HepG2 (cell line): Measurements from ENCODE around the gene USH2A. TPM values are rescaled to one million over a fixed set of nuclear protein-coding genes. Genes with fewer than 3 reads are reported as not detected.
A peak's percentile ranks its signal among the peaks of the same experiment; 100 is the strongest.

ENCODE experiments used
- ATAC-seq: fragments of 200-7000 bp; cut with Tn5 transposase; 3 replicates; pipeline ENCODE4 v1.9.1; 2020; ENCODE audit warnings: mild to moderate bottlenecking, moderate library complexity
- BruUV-seq: library from RNA; stranded (reverse); fragments of 400-500 nt; replicated peaks from 2 replicates; lab custom pipeline; 2021; lab: Mats Ljungman, UMichigan
- CTCF ChIA-PET: fragments of 300-600 bp; formaldehyde crosslinking; extraction: SDS; loops from one replicate; lab custom pipeline; 2021; ENCODE audit warnings: low total read pairs, inconsistent platforms, low intra/inter-chr PET ratio; lab: Yijun Ruan, JAX
- POLR2A ChIA-PET: fragments of 350-600 bp; sonication (Branson Sonifier 250); formaldehyde crosslinking; loops from one replicate; lab custom pipeline; 2020; ENCODE audit warnings: antibody characterized with exemption, inconsistent platforms; lab: Yijun Ruan, JAX
- DNase-seq: peaks from one replicate; pipeline ENCODE4 v3.0.0-alpha.2; 2015; ENCODE audit warnings: low spot score
- FAIRE-seq: peaks from 3 replicates; lab custom pipeline; 2011; peaks lifted over from hg19 to GRCh38; lab: Jason Lieb, UNC
- H2AFZ ChIP-seq: one replicate; pipeline ENCODE4 v1.6.1; 2011; ENCODE audit warnings: low read length, inconsistent platforms
- H3K27ac ChIP-seq: fragments of 300-600 bp; 3 replicates; pipeline ENCODE4 v1.8.0; 2011; ENCODE audit warnings: mixed run types, mild to moderate bottlenecking, mixed read lengths, low read length, inconsistent platforms; ENCODE audit not compliant: insufficient read depth; ENCODE audit errors: extremely low read length
- H3K27me3 ChIP-seq, 2 experiments: fragments of 200-600 bp in 1 of 2; 2 replicates in 1 of 2; 3 replicates in 1 of 2; pipeline versions ENCODE4 v1.6.0 to v1.8.0; 2011; ENCODE audit warnings: low read length in 2 of 2, mild to moderate bottlenecking in 2 of 2, moderate library complexity in 2 of 2, inconsistent platforms in 1 of 2; ENCODE audit not compliant: insufficient read depth in 2 of 2, control insufficient read depth in 1 of 2
- H3K36me3 ChIP-seq, 2 experiments: fragments of 200-600 bp in 1 of 2; replicated peaks in 1 of 2; 2 replicates in 1 of 2; 3 replicates in 1 of 2; pipeline versions ENCODE4 v1.5.1 to v1.8.0; 2011; ENCODE audit warnings: low read length in 2 of 2, inconsistent platforms in 1 of 2; ENCODE audit not compliant: insufficient read depth in 2 of 2, control insufficient read depth in 1 of 2
- H3K4me1 ChIP-seq: 2 replicates; pipeline ENCODE4 v1.5.1; 2012; ENCODE audit warnings: low read length, inconsistent platforms; ENCODE audit not compliant: insufficient read depth
- H3K4me2 ChIP-seq: 2 replicates; pipeline ENCODE4 v1.6.0; 2011; ENCODE audit warnings: low read depth, low read length, inconsistent platforms
- H3K4me3 ChIP-seq, 3 experiments: fragments of 200-600 bp in 1 of 3; sonication (generic), shearing (Covaris generic) in 1 of 3; replicated peaks in 1 of 3; 2 replicates each; pipeline ENCODE4 v1.5.1; 2011 to 2016; ENCODE audit warnings: low read length in 3 of 3, inconsistent platforms in 2 of 3, low read depth in 2 of 3, mild to moderate bottlenecking in 2 of 3, control low read depth in 1 of 3, mixed read lengths in 1 of 3; ENCODE audit not compliant: insufficient read depth in 1 of 3
- H3K79me2 ChIP-seq: one replicate; pipeline ENCODE4 v1.6.1; 2011; ENCODE audit warnings: low read length, inconsistent platforms; ENCODE audit not compliant: insufficient read depth
- H3K9ac ChIP-seq: 2 replicates; pipeline ENCODE4 v1.6.0; 2011; ENCODE audit warnings: mild to moderate bottlenecking, low read depth, low read length, inconsistent platforms; ENCODE audit not compliant: insufficient read depth
- H3K9me3 ChIP-seq: 2 replicates; pipeline ENCODE4 v1.5.1; 2012; ENCODE audit warnings: mild to moderate bottlenecking, low read length
- H4K20me1 ChIP-seq: 2 replicates; pipeline ENCODE4 v1.6.0; 2011; ENCODE audit warnings: inconsistent platforms, mild to moderate bottlenecking, low read length, moderate library complexity; ENCODE audit not compliant: insufficient read depth
- GABPB1 ChIP-seq: IDR thresholded peaks from 2 replicates; pipeline ENCODE4 v1.6.1; 2016; ENCODE audit warnings: mild to moderate bottlenecking, missing genetic modification reagents, moderate library complexity, missing compliant biosample characterization
- HNF4G ChIP-seq, 2 experiments: sonication (generic) in 1 of 2; formaldehyde crosslinking in 1 of 2; IDR thresholded peaks; 2 replicates each; pipeline versions ENCODE4 v1.4.0 to v1.6.1; 2011 to 2020; ENCODE audit warnings: borderline replicate concordance in 2 of 2, low read depth in 2 of 2, mild to moderate bottlenecking in 2 of 2, low read length in 1 of 2, missing genetic modification reagents in 1 of 2, moderate library complexity in 1 of 2
- KMT2A ChIP-seq: sonication (generic); formaldehyde crosslinking; IDR thresholded peaks from 2 replicates; pipeline ENCODE4 v1.4.0; 2020; ENCODE audit warnings: missing genetic modification reagents
- MAFF ChIP-seq: IDR thresholded peaks from 2 replicates; pipeline ENCODE4 v1.6.1; 2011; ENCODE audit warnings: low read depth, low read length, improper control_type of control experiment
- NFIB ChIP-seq: sonication (generic); formaldehyde crosslinking; IDR thresholded peaks from 2 replicates; pipeline ENCODE4 v1.9.0; 2021; ENCODE audit warnings: missing genetic modification reagents, mild to moderate bottlenecking, borderline replicate concordance
- NR2F1 ChIP-seq, 2 experiments: fragments of 450-650 bp in 1 of 2; formaldehyde crosslinking in 1 of 2; IDR thresholded peaks; 2 replicates each; pipeline versions ENCODE4 v1.5.0 to v1.6.1; 2016 to 2020; ENCODE audit warnings: mild to moderate bottlenecking in 1 of 2, missing compliant biosample characterization in 1 of 2, missing genetic modification reagents in 1 of 2, moderate library complexity in 1 of 2
- PCBP2 ChIP-seq: fragments of 200-400 bp; formaldehyde crosslinking; optimal IDR thresholded peaks from 2 replicates; pipeline ENCODE3; 2018; ENCODE audit warnings: low read length, low read depth; ENCODE audit not compliant: poor library complexity, severe bottlenecking
- SMARCE1 ChIP-seq: fragments of 450-650 bp; IDR thresholded peaks from 2 replicates; pipeline ENCODE4 v1.6.1; 2017; ENCODE audit warnings: borderline replicate concordance
- TAF1 ChIP-seq: sonication (generic); formaldehyde crosslinking; IDR thresholded peaks from 2 replicates; pipeline ENCODE4 v1.4.0; 2020; ENCODE audit warnings: missing genetic modification reagents
- ZBTB38 ChIP-seq: sonication (generic); formaldehyde crosslinking; IDR thresholded peaks from 2 replicates; pipeline ENCODE4 v1.5.1; 2020; ENCODE audit warnings: mild to moderate bottlenecking, missing genetic modification reagents
- ZFP62 ChIP-seq: sonication (generic); formaldehyde crosslinking; IDR thresholded peaks from 2 replicates; pipeline ENCODE4 v1.4.0; 2020; ENCODE audit warnings: missing genetic modification reagents
- ZFP90 ChIP-seq: sonication (generic); formaldehyde crosslinking; IDR thresholded peaks from 2 replicates; pipeline ENCODE4 v1.8.0; 2022; ENCODE audit warnings: missing genetic modification reagents, mild to moderate bottlenecking, inconsistent platforms, borderline replicate concordance
- ZNF296 ChIP-seq: sonication (generic); formaldehyde crosslinking; conservative IDR thresholded peaks from 2 replicates; pipeline ENCODE4 v1.5.0; 2020; ENCODE audit warnings: mild to moderate bottlenecking, missing genetic modification reagents
- ZNF484 ChIP-seq: sonication (generic); formaldehyde crosslinking; IDR thresholded peaks from 2 replicates; pipeline ENCODE4 v1.5.1; 2020; ENCODE audit warnings: mild to moderate bottlenecking, low read depth, missing genetic modification reagents, borderline replicate concordance
- ZNF619 ChIP-seq: sonication (generic); formaldehyde crosslinking; IDR thresholded peaks from 2 replicates; pipeline ENCODE4 v1.4.0; 2020; ENCODE audit warnings: mild to moderate bottlenecking, missing genetic modification reagents
- ZNF737 ChIP-seq: sonication (generic); formaldehyde crosslinking; IDR thresholded peaks from 2 replicates; pipeline ENCODE4 v1.5.0; 2020; ENCODE audit warnings: missing genetic modification reagents, mild to moderate bottlenecking, borderline replicate concordance
- WGBS: methylation state at CpG from one replicate; pipeline ENCODE4 v1.1.6; 2017; ENCODE audit warnings: low lambda C conversion rate; 5-methylcytosine and 5-hydroxymethylcytosine counted together
- in situ Hi-C: cut with HindIII; loops from 2 replicates; pipeline ENCODE4 v1.10.0; 2017; ENCODE audit warnings: low pct_unique_long_range_greater_than_20kb; ENCODE audit not compliant: extremely low pct_ligation_motif_present
- intact Hi-C: fragments of 100-400 bp; cut with micrococcal nuclease; formaldehyde crosslinking; loops from one replicate; pipeline ENCODE4 v1.10.0; 2022; ENCODE audit not compliant: unreplicated experiment
- polyA plus RNA-seq, 8 experiments: library from polyadenylated mRNA; depleted of rRNA in 3 of 8; stranded (reverse) in 7 of 8; unstranded in 1 of 8; fragments of >200 nt; fragmentation: Illumina TruSeq in 4 of 8; extraction: Trizol in 4 of 8; gene quantifications; 2 replicates each; pipeline versions ENCODE4 v1.2.1 to v1.2.3, GENCODE V29; 2011 to 2016; ENCODE audit warnings: low read depth in 4 of 8, missing spikeins in 1 of 8, mixed read lengths in 1 of 8; ENCODE audit not compliant: insufficient read depth in 1 of 8
- total RNA-seq, 5 experiments: library from RNA; depleted of rRNA; stranded (reverse); fragments of >200 nt; fragmentation: Illumina TruSeq; extraction: Trizol; gene quantifications; 2 replicates each; pipeline ENCODE4 v1.2.3, GENCODE V29; 2016; ENCODE audit warnings: low read depth in 1 of 5
- TF ChIP-seq, protein P1 (sequence below): sonication (generic); formaldehyde crosslinking; IDR thresholded peaks from 2 replicates; pipeline ENCODE4 v1.4.0; 2020; ENCODE audit warnings: missing genetic modification reagents
- TF ChIP-seq, protein P2 (sequence below): sonication (generic); formaldehyde crosslinking; IDR thresholded peaks from 2 replicates; pipeline ENCODE4 v1.8.1; 2023; ENCODE audit warnings: missing genetic modification reagents, mild to moderate bottlenecking, borderline replicate concordance

USH2A gene
- total and polyA plus RNA-seq, 2 of the 13 experiments (the other 11 are each of a cell fraction or from before 2014, with no cell fraction given): 0.02 TPM; not detected in 1

GRCh38 chr1:216015116-216015515 lies 408.1 kb downstream of the USH2A start (continued):
- TF ChIP-seq ZFP90 (CRISPR knock-in tag) (no peak), NR2F1 (CRISPR knock-in tag; IDR thresholded peaks at IDR 0.05) (no peak), ZNF737 (CRISPR knock-in tag) (no peak), NFIB (CRISPR knock-in tag) (no peak), ZNF484 (CRISPR knock-in tag) (no peak), MAFF (peak; percentile 89), TAF1 (no peak), GABPB1 (CRISPR knock-in tag) (no peak)

DNA sequence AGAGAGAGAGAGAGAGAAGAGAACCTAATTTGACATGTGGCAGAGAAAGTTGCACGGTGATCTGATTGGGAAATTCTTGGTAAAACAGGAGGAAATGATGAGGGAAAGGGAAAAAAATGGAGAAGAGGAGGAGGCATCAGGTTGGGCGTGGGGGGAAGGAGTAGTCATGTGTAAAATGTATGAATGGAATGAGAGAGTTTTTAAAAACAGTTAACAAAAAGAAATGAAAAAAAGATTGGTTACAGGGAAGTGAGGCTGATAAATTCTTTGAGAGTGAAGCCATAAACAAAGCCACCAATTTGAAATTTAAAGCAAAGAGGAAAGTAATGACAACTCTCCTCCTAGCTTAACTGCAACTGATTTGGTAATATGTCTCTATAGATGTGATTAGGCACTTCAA lies 409.2 kb downstream of the USH2A start:
- in situ Hi-C loops: no loop called here
- H4K20me1 ChIP-seq: no peaks in the 10 kb centered on the region
- H3K9ac ChIP-seq: no peak overlapping the region
- POLR2A ChIA-PET: no interaction called here
- intact Hi-C loops: no loop called here
- H3K4me1 ChIP-seq: no peaks in the 10 kb centered on the region
- DNase-seq (no peak), FAIRE-seq (no peak), ATAC-seq (no peak)
- no TSS peak for BruUV-seq
- no peak overlapping the region for H3K4me3 ChIP-seq
- no peak overlapping the region for H2AFZ ChIP-seq
- H3K4me2 ChIP-seq: no peak overlapping the region
- CTCF ChIA-PET: no interaction called here
- no peaks in the 10 kb centered on the region for H3K79me2 ChIP-seq
- H3K27me3 ChIP-seq: no peaks in the 10 kb centered on the region
- WGBS: 0% methylated on average over 2 of the region's 2 CpGs
- no peaks in the 10 kb centered on the region for H3K9me3 ChIP-seq
- no peak overlapping the region for H3K27ac ChIP-seq
- no peaks in the 10 kb centered on the region for H3K36me3 ChIP-seq
- no peak for TF ChIP-seq KMT2A
- no peak for TF ChIP-seq ZNF619
- no peak for TF ChIP-seq SMARCE1
- TF ChIP-seq ZBTB38 (CRISPR knock-in tag): no peak
- no peak for TF ChIP-seq ZNF296 (CRISPR knock-in tag)
- no peak for TF ChIP-seq PCBP2
- TF ChIP-seq, protein P1, sequence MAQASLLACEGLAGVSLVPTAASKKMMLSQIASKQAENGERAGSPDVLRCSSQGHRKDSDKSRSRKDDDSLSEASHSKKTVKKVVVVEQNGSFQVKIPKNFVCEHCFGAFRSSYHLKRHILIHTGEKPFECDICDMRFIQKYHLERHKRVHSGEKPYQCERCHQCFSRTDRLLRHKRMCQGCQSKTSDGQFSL: no peak
- no peak for TF ChIP-seq HNF4G (IDR thresholded peaks at IDR 0.05; ENCODE audit: borderline replicate concordance, low read depth, low read length)
- TF ChIP-seq HNF4G (CRISPR knock-in tag; IDR thresholded peaks at IDR 0.05; ENCODE audit: borderline replicate concordance, low read depth): no peak
- TF ChIP-seq ZFP62 (CRISPR knock-in tag): no peak
- TF ChIP-seq, protein P2, sequence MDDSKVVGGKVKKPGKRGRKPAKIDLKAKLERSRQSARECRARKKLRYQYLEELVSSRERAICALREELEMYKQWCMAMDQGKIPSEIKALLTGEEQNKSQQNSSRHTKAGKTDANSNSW (CRISPR knock-in tag): no peak
